Tibial nerve (tissue), 3 donors: ENCODE results near the gene R3HCC1L.

Experiments used
- CTCF ChIP-seq, 5 experiments: fragments of 200-600 bp in 3 of 5; fragments of 450-650 bp in 2 of 5; sonication (generic) in 3 of 5; IDR thresholded peaks; one replicate each; pipeline ENCODE4 v1.5.1; 2016 to 2019; ENCODE audit warnings: antibody characterized with exemption in 5 of 5, mild to moderate bottlenecking in 3 of 5, moderate library complexity in 2 of 5
- POLR2A ChIP-seq, 2 donors: fragments of 450-650 bp; IDR thresholded peaks; one replicate each; pipeline ENCODE4 v1.6.1; 2017; ENCODE audit warnings: antibody characterized with exemption in 2 of 2, mild to moderate bottlenecking in 2 of 2, moderate library complexity in 2 of 2

GRCh38 chr10:98260752-98261151 lies 126.3 kb downstream of the R3HCC1L start:
- TF ChIP-seq CTCF (IDR thresholded peaks at IDR 0.05) (no peak), POLR2A (IDR thresholded peaks at IDR 0.05) (no peak)
